Cardiac septum (tissue), 1 donor: ENCODE results near the gene ZSCAN31. TPM values are rescaled to one million over a fixed set of nuclear protein-coding genes. Genes with fewer than 3 reads are reported as not detected.
"Not testable (repeated sequence)": the region's sequence is repeated elsewhere in the genome, so short reads cannot be mapped to it uniquely, and the experiment has no call there.

ENCODE experiments used
- DNase-seq: peaks from one replicate; pipeline ENCODE4 v3.0.0-alpha.2; 2020; ENCODE audit warnings: low spot score
- intact Hi-C: fragments of 100-400 bp; cut with DNase I; formaldehyde crosslinking; loops from one replicate; pipeline ENCODE4 v1.14.0; 2022
- long read RNA-seq: library from polyadenylated mRNA; unstranded; transcript quantifications from one replicate; pipeline ENCODE4 v2.0.0, GENCODE V29; 2021
- total RNA-seq: library from RNA; stranded (reverse); fragmentation: NEBNext Ultra II Directional; extraction: Animal tissue kit (Norgen Biotek cat#: 25700); gene quantifications from one replicate; pipeline ENCODE4 v1.2.1, GENCODE V29; 2021
- donor health status: DM: no; HTN: no; CAD: no.

Gene ZSCAN31
- 7.1 TPM for total RNA-seq
- long read RNA-seq, transcript ZSCAN31-201 (4 exons, 2,619 nt): major isoform, 6 of 17 reads
- long read RNA-seq, partial matches to known transcripts: 0 of 17 reads
- long read RNA-seq, other reads (novel, unspliced or antisense): 6 of 17 reads

DNA sequence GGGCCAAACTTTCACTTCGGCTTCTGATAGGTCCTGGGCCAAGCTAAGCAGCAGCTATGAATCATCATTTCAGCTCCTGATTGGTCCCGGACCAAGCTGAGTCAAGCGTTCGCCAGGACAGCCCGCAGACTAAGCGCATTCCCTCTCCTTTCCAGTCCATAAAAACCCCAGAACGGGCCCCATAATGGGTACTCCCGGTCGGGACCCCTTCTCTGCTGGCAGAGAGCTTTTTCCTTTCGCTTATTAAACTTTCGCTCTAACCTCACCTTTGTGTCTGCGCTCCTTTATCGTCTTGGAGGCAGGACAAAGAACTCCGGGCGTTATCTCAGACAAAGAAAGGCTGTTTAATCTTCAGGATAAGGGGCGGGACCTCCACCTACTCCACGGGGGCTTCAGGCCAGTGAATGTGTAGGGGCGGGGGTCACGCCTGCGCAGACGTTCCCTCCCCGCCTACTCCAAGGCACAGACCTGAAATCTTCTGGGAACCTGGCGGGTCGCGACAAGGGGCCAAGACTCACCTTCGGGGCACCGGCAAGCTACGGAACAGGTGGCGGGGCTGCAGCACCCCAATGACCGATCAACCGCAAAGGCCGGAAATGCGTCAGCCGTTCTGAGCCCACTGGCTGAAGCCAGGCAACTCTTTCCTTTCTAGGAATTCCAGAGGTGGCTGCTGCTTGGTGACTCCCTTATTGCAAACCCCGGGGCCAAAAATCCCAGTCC lies at the start of gene ZSCAN31:
TSS of gene ZSCAN31 (minus strand) at position 585 of the 720 bp plus-strand sequence. CDS start 6,465 bp downstream, outside the sequence.
- intact Hi-C loops: loop anchor here (2.0 to 10.0 kb wide), 4 partner anchors 15 to 951 kb away; partner anchors contain the start of genes ZNF391 and ZSCAN26
- peak; percentile 96 for DNase-seq

- DNase-seq: no peak
- intact Hi-C loops: no loop called here
Measured at GRCh38 chr6:28384143-28384533, 48.2 kb upstream of the ZSCAN31 start.

DNA sequence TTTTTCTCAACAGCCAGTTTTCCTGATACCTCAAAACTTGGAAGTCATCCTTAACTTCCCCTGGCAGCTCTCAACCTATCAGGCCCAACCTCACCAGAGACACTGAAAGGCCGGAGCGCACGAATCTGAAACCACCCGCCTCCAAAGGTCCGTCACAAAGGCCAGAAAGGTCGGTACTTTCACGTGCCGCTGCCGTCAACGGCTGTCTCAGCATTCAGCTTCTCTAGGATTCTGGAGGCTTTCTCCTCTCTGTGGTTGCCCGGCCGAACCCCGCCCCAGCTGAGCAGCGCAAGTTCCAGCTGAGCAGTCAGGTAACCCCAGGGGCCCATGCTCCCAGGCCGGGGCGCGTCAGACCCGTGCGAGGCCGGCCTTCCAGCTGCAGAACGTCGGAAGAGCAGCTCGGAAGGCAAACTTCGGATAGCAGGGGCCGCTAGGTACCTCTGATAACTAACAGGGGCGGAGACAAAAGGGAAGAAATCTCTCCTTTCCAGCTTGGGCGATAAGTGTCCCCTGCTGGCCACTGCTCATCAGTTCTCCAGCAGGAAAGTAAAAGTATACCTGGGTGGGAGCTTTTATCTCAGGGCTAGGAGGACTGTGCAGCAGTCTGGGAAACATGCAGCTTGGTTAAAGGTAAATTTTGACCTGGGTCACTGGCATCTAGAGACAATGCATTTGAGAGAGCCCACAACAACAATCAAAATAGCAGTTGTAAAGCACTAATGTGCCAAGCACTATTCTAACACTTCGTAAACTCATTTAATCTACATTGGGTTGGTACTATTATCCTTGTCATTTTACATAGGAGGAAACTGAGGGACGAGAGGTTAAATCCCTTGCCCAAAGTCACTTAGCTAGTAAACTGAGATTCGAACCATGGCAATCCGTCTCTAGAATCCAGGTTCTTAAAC lies 47.5 kb upstream of the ZSCAN31 start:
- intact Hi-C loops: no loop called here

DNA sequence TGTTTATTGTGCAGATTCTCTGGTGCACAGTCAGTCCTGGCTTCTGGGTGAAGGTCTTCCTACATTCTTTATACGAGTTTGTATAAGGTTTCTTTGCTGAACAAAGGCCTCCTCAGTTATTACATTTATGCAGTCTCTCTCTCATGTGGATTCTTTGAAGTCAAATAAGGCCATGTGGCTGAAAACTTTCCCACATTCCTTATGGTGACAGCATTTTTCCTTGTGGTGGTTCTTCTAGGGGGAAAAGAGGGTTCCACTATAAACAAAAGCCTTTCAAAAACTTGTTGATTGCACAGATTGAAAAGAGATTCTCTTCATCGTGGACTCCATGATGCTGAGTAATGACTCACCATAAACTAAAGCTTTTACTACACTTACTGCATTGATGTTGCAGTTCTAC lies 44.4 kb upstream of the ZSCAN31 start:
- no peak for DNase-seq
- intact Hi-C loops: no loop called here

More for the DNA sequence above, 47.5 kb upstream of the ZSCAN31 start:
- peak; percentile 92 for DNase-seq

GRCh38 chr6:28378644-28379043 lies 42.7 kb upstream of the ZSCAN31 start:
- no peak for DNase-seq
- intact Hi-C loops: no loop called here

DNA sequence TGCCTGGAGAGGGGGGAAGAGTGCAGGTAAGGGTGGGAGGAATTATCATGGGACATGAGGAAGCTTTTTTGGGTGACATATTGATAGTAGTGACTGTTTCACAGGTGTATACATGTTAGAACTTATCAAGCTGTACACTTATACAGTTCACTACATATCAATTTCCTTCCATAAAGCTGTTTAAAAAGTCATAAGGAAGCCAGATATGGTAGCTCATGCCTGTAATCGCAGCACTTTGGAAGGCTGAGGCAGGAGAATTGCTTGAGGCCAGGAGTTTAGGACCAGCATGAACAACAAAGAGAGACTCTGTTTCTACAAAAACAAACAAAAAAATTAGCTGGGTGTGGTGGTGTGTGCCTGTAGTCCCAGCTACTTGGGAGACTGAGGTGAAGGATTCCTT lies 41.9 kb upstream of the ZSCAN31 start:
- DNase-seq: no peak
- intact Hi-C loops: no loop called here

DNA sequence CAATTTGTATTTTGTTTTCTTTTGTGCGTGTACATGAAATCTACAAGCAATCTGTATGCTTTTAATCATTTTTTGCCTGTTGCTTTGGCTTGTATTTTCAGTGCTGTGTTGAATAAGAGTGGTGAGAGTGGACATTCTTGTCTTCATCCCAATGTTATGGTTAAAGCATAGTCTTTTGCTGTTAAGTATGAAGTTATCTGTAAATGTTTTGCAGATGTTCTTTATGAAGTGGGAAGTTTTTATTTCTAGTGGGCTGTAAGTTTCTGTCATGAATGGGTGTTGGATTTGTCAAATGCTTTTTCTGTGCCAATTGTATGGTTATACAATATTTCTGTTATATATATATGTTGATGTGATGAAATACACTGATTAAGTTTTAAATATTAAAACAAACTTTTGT lies 38.0 kb upstream of the ZSCAN31 start:
- intact Hi-C loops: no loop called here
- no peak for DNase-seq

DNA sequence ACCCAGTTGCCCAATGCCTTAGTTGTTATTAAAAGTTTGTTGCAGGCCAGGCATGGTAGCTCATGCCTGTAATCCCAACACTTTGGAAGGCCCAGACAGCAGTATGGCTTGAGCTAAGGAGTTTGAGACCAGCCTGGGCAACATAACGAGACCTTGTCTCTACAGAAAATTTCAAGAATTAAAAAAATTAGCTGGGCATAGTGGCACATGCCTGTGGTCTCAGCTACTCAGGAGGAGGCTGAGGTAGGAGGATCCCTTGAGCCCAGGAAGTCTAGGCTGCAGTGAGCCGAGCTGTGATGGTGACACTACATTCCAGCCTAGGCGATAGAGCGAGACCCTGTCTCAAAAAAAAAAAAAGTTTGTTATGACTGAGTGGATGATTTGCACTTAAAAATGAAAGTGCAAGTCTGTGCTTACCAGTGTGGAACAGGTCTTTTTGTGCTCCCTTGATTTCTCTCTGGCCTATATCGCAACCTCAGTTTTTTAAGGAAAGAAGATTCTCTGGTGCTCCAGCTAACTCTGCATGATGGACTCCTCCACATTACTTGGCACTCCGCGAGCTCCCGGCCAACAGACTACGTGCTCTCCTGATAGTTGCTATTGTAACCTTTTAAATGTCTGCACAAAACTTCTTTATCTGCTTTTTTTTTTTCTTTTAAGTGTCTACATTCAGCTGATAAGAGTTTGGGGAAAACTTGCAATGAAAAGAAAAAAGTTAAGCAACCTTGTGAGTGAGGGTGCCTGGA lies 35.9 kb upstream of the ZSCAN31 start:
- intact Hi-C loops: no loop called here
- DNase-seq: no peak

GRCh38 chr6:28371280-28371679 lies 35.3 kb upstream of the ZSCAN31 start:
- intact Hi-C loops: no loop called here
- DNase-seq: no peak

DNA sequence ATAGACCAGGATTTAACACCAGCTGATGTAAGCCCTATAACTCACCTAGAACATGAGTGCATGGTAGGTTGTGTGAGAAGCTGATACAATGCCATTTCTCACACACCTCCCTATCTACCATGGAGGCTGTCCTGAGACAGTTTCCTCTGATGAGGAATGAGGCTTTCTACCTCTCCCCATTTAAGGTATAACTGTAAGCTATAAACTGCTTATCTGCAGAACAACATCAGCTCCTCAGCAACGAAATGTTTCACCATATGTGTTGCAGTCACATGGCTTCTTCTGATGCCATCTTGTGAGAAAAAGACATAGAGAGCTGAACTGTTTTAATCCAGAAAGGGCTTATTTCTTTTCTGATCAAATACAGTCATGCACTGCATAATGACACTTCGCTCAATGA lies 34.5 kb upstream of the ZSCAN31 start:
- no peak for DNase-seq
- intact Hi-C loops: no loop called here

GRCh38 chr6:28369463-28369862 lies 33.5 kb upstream of the ZSCAN31 start:
- intact Hi-C loops: no loop called here
- no peak for DNase-seq

GRCh38 chr6:28368522-28368921 lies 32.6 kb upstream of the ZSCAN31 start:
- intact Hi-C loops: no loop called here
- DNase-seq: no peak

- DNase-seq, intact Hi-C loops: not testable (repeated sequence)
Measured at GRCh38 chr6:28365590-28365989, 29.6 kb upstream of the ZSCAN31 start.

DNA sequence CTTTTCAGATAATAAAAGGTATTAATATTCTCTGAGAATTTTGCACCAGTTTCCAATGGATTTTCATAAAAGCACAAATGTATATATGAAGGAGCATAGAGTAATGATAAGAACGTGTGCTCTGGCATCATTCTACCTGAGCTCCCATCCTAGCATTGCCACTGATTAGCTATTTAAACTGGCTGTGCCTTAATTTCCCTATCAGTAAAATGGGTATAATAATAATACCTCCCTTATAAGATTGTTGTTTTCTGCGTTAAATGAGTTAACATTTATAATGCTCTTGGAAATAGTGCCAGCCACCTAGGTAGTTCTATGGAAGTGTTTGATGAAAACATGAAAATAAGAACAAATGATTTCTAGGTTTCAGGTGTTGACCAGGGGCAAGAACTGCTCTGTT lies 25.0 kb upstream of the ZSCAN31 start:
- no peak for DNase-seq
- intact Hi-C loops: no loop called here

- intact Hi-C loops: loop anchor here (5.0 to 10.0 kb wide), 3 partner anchors 107 to 227 kb away; partner anchors contain the start of genes ZKSCAN4 and ZSCAN9
- DNase-seq: not testable (repeated sequence)
Measured at GRCh38 chr6:28359562-28359961, 23.6 kb upstream of the ZSCAN31 start.

DNA sequence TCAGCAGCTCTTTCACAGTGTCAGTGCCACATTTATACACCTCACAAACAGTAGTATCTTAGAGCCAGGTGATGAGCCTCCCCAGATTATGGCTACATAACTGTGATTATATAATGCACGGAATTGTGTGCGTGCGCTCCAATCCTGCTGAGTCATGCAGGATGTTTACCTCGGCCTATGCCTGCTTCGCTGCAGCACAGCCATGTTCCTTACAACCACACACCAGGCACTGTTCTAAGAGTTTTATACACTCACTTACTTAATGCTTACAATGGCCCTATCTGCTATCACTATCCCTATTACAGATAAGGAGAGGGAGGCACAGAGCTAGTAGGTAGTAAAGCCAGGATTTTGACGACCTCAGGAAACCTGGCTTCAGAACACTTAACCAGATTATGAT lies 21.1 kb upstream of the ZSCAN31 start:
- no peak for DNase-seq
- intact Hi-C loops: loop anchor here (5.0 to 10.0 kb wide), 3 partner anchors 105 to 225 kb away; partner anchors contain the start of genes ZKSCAN4 and ZSCAN9

DNA sequence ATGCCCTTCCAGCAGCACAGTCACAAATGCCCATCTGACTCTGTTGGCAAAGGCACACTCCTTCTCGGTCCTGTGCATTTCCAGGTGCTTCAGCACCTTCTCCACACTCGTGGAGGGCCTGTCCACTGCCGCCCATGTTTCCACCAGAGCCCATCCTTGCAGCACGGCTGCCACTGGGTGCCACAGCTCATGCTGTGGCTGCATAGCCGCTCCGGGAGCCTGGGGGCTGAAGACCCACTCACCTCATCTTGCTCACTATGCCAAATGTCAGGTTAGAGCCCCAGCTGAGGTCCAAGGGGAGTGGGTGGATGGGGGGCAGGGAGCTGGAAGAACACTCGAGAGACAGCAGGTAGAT lies 20.7 kb upstream of the ZSCAN31 start:
- intact Hi-C loops: loop anchor here (5.0 to 10.0 kb wide), 3 partner anchors 104 to 224 kb away; partner anchors contain the start of genes ZKSCAN4 and ZSCAN9
- no peak for DNase-seq

GRCh38 chr6:28355743-28356665 lies 20.1 kb upstream of the ZSCAN31 start:
- DNase-seq: peak; percentile 89
- intact Hi-C loops: loop anchor here (5.0 to 10.0 kb wide), 3 partner anchors 104 to 224 kb away; partner anchors contain the start of genes ZKSCAN4 and ZSCAN9
